Thyroid gland (tissue), 4 donors: ENCODE results near the gene TMEM92.

Experiments used
- CTCF ChIP-seq, 6 experiments: fragments of 200-600 bp in 3 of 6; fragments of 450-650 bp in 3 of 6; sonication (generic) in 3 of 6; IDR thresholded peaks; one replicate each; pipeline ENCODE4 v1.5.1; 2016 to 2019; ENCODE audit warnings: antibody characterized with exemption in 6 of 6, mild to moderate bottlenecking in 2 of 6, inconsistent platforms in 1 of 6, moderate library complexity in 1 of 6
- POLR2A ChIP-seq, 2 donors: fragments of 450-650 bp; IDR thresholded peaks; one replicate each; pipeline ENCODE4 v1.6.1; 2017; ENCODE audit warnings: antibody characterized with exemption in 2 of 2, mild to moderate bottlenecking in 2 of 2, moderate library complexity in 1 of 2

GRCh38 chr17:50280801-50281441 lies 6.7 kb downstream of the TMEM92 start:
- no peak for TF ChIP-seq CTCF (IDR thresholded peaks at IDR 0.05)
- no peak for TF ChIP-seq POLR2A (IDR thresholded peaks at IDR 0.05)
